GM21576 (cell line): ENCODE results near the gene HNF4A.

Experiments used
- ATAC-seq: cut with Tn5 transposase; IDR thresholded peaks from one replicate; pipeline ENCODE4 v1.9.1; 2021; ENCODE audit warnings: mild to moderate bottlenecking, moderate library complexity; ENCODE audit not compliant: unreplicated experiment

The HNF4A gene

GRCh38 chr20:44439318-44439717, 83.8 kb downstream of the HNF4A start:
- ATAC-seq, result no peak

- no peak for ATAC-seq
Measured at GRCh38 chr20:44442298-44443070, 87.0 kb downstream of the HNF4A start.

DNA sequence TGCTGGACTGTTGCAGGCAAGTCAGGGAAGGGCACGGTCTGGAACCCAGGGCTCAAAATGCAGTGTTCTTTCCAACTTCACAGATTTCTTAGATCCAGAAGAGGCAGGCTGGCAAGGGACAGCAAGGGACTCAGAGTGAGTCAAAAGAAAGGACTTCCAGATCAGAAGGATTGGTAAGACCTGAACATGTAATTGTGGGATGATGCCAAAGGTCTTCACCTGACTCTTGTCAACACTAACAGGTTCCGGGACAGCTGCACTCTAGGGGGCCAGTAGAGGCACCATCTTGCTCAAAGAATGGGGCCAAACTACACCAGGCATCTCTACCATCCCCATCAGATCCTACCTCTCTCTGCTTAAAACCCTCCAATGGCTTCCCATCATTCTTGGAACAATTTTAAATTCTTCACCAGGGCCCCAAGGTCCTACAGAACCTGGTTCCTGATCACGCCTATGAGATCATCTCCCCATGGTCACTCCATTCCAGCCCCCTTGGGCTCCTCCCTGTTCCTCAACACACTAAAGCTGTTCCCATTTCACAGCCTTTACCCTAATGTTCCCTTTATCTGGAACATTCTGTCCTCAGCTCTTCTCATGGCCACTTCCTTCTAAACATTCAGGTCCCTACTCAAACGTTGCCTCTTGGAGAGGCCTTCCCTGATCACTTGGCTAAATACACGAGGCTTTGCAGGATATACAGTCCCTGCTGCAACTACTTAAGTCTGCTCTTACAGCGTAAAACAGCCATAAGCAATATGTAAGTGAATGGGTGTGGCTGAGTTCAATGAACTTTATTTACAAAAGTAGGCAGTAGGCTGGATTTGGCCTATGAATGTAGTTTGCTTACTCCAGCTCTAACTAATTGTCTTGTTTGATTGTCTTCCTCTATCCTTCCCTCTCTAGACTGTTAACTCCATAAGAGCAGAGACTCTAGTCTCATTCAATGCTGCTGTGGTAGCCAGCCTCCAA, 90.5 kb downstream of the HNF4A start:
- no peak for ATAC-seq

DNA sequence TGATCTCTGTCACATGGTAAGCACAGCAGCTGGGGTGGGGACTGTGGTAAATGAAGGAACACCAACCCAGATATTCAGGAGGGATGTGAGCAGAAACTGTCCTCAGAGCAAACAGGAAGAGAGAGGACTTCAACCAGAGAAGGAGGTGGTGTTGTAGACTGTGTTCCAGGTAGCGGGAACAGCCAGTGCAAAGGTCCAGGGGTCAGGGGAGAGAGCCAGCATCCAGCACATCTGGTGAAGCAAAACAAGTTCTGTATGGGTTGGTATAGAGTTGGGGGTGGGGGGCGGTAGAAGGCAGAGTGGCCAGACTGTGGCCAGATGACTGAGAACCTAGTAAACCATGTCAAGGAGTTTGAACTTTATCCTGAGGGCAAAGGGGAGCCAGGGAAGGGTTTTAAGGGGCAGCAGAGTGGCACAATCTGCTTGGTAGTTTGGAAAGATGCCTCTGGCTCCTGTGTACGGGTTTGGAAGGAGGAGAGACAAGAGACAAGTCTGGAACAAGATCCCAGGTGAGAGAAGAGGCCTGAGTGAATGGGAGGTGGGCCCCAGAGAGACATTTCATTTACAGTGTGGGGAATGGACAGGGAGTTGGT, 92.4 kb downstream of the HNF4A start:
- no peak for ATAC-seq

GRCh38 chr20:44448753-44449546, 93.5 kb downstream of the HNF4A start:
- ATAC-seq, result no peak

GRCh38 chr20:44449864-44450263, 94.4 kb downstream of the HNF4A start:
- no peak for ATAC-seq

- no peak for ATAC-seq
Measured at GRCh38 chr20:44450281-44450889, 94.9 kb downstream of the HNF4A start.

GRCh38 chr20:44450903-44451450, 95.5 kb downstream of the HNF4A start:
- no peak for ATAC-seq

- ATAC-seq, result no peak
Measured at GRCh38 chr20:44454306-44454963, 98.9 kb downstream of the HNF4A start.

GRCh38 chr20:44455126-44455525, 99.6 kb downstream of the HNF4A start:
- ATAC-seq, result no peak

- ATAC-seq, result no peak
Measured at GRCh38 chr20:44456611-44457010, 101.1 kb downstream of the HNF4A start.

- no peak for ATAC-seq
Measured at GRCh38 chr20:44457016-44457415, 101.5 kb downstream of the HNF4A start.

GRCh38 chr20:44459271-44459670, 103.8 kb downstream of the HNF4A start:
- ATAC-seq, result no peak

DNA sequence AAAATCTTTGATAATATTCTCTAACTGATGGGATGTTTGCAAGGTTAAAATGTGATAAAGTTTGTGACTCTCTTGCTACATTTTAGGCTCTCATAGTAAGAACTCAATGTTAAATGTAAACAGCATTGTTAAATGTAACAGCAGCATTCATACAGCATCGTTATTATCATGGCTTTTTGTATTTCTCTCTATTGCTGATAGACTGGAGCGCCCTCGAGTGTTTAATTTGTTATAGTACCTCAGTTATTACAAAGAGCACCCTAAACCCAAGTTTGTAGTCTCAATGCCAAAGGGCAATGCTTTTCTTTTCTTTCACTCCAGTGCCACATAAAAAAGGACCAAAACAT, 105.3 kb downstream of the HNF4A start:
- no peak for ATAC-seq

DNA sequence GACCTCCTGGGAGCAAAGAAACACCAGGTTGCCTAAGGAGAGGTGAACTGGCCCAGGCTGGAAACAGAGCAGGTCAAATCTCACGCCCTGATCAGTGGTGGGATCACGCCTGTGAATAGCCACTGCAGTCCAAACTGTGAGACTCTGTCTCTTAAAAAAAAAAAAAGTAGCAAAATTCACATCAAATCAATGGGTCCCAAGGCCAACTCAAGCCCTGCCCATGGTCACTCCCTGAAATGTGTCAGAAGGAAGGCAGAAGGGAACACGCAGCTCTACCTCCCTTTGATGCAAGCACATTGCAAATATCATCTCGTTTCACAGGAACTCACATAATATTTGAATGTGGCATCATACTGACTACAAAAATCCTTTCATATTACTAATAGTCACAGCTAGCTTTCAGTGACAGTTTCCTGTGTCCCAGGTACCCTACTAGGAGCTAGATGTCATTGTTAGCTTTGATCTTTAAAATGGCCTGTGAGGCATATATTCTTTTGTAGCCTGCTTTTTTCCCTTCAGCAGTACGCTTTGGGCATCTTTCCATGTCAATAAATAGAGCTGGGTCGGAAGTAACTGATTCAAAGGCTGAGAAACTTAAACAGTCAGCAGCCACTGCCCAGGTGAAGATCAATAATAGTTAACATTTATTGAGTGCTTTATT, 105.8 kb downstream of the HNF4A start:
- no peak for ATAC-seq

GRCh38 chr20:44461803-44462174, 106.3 kb downstream of the HNF4A start:
- ATAC-seq, result no peak

DNA sequence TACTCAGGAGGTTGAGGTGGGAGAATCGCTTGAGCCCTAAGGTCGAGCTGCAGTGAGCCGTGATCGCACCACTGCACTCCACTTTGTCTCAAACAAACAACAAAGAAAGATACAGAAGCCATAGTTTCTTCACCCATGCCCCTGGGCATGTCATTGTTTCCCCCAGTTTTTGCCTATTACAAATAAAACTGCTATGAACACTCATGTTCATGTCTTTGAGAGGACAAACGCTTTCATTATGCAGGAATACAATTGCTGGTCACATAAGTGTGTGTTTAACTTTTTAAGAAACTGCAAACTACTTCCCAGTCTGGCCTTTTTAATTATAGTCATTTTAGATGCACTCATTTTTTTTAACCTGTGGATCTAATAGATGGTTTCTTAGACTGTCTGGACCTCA, 108.0 kb downstream of the HNF4A start:
- ATAC-seq, result no peak

GRCh38 chr20:44464514-44464913, 109.0 kb downstream of the HNF4A start:
- ATAC-seq, result no peak

GRCh38 chr20:44465001-44465560, 109.6 kb downstream of the HNF4A start:
- ATAC-seq, result no peak
